DOHH2 (cell line): ENCODE measurements around the gene UCN3.

ENCODE experiments used
- H3F3A ChIP-seq: fragments of 200-600 bp; sonication (generic), shearing (Covaris generic); 2 replicates; pipeline ENCODE4 v1.6.0; 2016; ENCODE audit warnings: antibody characterized with exemption, mild to moderate bottlenecking; ENCODE audit not compliant: control insufficient read depth, insufficient read depth
- H3K27ac ChIP-seq: fragments of 200-600 bp; sonication (generic); 2 replicates; pipeline ENCODE4 v1.5.1; 2014; ENCODE audit warnings: low read depth, mild to moderate bottlenecking, low read length, moderate library complexity
- H3K27me3 ChIP-seq: fragments of 200-600 bp; sonication (generic); 2 replicates; pipeline ENCODE4 v1.6.1; 2014; ENCODE audit warnings: mild to moderate bottlenecking, low read length, mixed read lengths; ENCODE audit not compliant: control insufficient read depth
- H3K36me3 ChIP-seq: fragments of 200-600 bp; sonication (generic); 2 replicates; pipeline ENCODE4 v1.6.1; 2014; ENCODE audit warnings: mild to moderate bottlenecking, low read length, moderate library complexity, mixed read lengths; ENCODE audit not compliant: control insufficient read depth
- H3K4me1 ChIP-seq: fragments of 200-600 bp; sonication (generic); 2 replicates; pipeline ENCODE4 v1.6.1; 2014; ENCODE audit warnings: mild to moderate bottlenecking, low read length, mixed read lengths; ENCODE audit not compliant: control insufficient read depth
- H3K4me2 ChIP-seq: fragments of 200-600 bp; sonication (generic); 2 replicates; pipeline ENCODE4 v1.6.0; 2014; ENCODE audit warnings: mild to moderate bottlenecking, low read length, moderate library complexity
- H3K4me3 ChIP-seq: fragments of 200-600 bp; sonication (generic); 2 replicates; pipeline ENCODE4 v1.5.1; 2014; ENCODE audit warnings: mild to moderate bottlenecking, low read length, mixed read lengths
- H3K79me2 ChIP-seq: fragments of 200-600 bp; sonication (generic); 2 replicates; pipeline ENCODE4 v1.6.1; 2014; ENCODE audit warnings: mild to moderate bottlenecking, low read length, mixed read lengths; ENCODE audit not compliant: control insufficient read depth
- H3K9me2 ChIP-seq: fragments of 200-600 bp; sonication (generic); replicated peaks from 2 replicates; pipeline ENCODE4 v1.6.1; 2014; ENCODE audit warnings: mild to moderate bottlenecking, low read length, mixed read lengths; ENCODE audit not compliant: control insufficient read depth
- H3K9me3 ChIP-seq: fragments of 200-600 bp; sonication (generic); 2 replicates; pipeline ENCODE4 v1.6.1; 2014; ENCODE audit warnings: antibody characterized with exemption, low read length, mixed read lengths; ENCODE audit not compliant: control insufficient read depth, insufficient read depth
- H4K20me1 ChIP-seq: fragments of 200-600 bp; sonication (generic); 2 replicates; pipeline ENCODE4 v1.6.0; 2014; ENCODE audit warnings: low read depth, mild to moderate bottlenecking, antibody characterized with exemption, low read length, moderate library complexity; ENCODE audit not compliant: control insufficient read depth, insufficient read depth
- CTCF ChIP-seq: fragments of 200-600 bp; sonication (generic); IDR thresholded peaks from one replicate; pipeline ENCODE4 v1.5.1; 2014; ENCODE audit warnings: antibody characterized with exemption, mild to moderate bottlenecking, low read depth, low read length; ENCODE audit not compliant: poor library complexity, severe bottlenecking
- EZH2phosphoT487 ChIP-seq: fragments of 200-600 bp; sonication (generic); IDR thresholded peaks from 2 replicates; pipeline ENCODE4 v1.6.1; 2017; ENCODE audit warnings: borderline replicate concordance, mild to moderate bottlenecking, antibody characterized with exemption, low read length, moderate library complexity, mixed read lengths

Gene UCN3

GRCh38 chr10:5419466-5420094, 54.8 kb downstream of the UCN3 start:
- Histone ChIP-seq H3K27me3 (no peaks in the 10 kb centered on the region), H3K4me2 (no peak overlapping the region), H3K4me3 (no peak overlapping the region), H4K20me1 (no peaks in the 10 kb centered on the region), H3K9me2 (no peaks in the 10 kb centered on the region), H3K79me2 (peaks cover 100% of the 10 kb centered on the region), H3F3A (no peaks in the 10 kb centered on the region), H3K4me1 (peaks cover 3% of the 10 kb centered on the region), H3K9me3 (peaks cover 22% of the 10 kb centered on the region), H3K36me3 (peaks cover 29% of the 10 kb centered on the region), H3K27ac (no peak overlapping the region)
- TF ChIP-seq EZH2phosphoT487 (no peak), CTCF (no peak)

- no peaks in the 10 kb centered on the region for H4K20me1 ChIP-seq
- H3F3A ChIP-seq, result peaks cover 2% of the 10 kb centered on the region; the same call in 1 of the 2 replicates
- peaks cover 76% of the 10 kb centered on the region for H3K79me2 ChIP-seq
- peaks cover 20% of the 10 kb centered on the region for H3K36me3 ChIP-seq
- TF ChIP-seq CTCF (no peak), EZH2phosphoT487 (no peak)
- H3K4me1 ChIP-seq, result no peaks in the 10 kb centered on the region
- no peak overlapping the region for H3K4me2 ChIP-seq
- H3K9me2 ChIP-seq, result no peaks in the 10 kb centered on the region
- no peaks in the 10 kb centered on the region for H3K27me3 ChIP-seq
- peaks cover 3% of the 10 kb centered on the region; the same call in 1 of the 2 replicates for H3K9me3 ChIP-seq
- H3K27ac ChIP-seq, result no peak overlapping the region
- H3K4me3 ChIP-seq, result no peak overlapping the region
These were observed 59.0 kb downstream of the UCN3 start for GRCh38 chr10:5423771-5424170.
